GM13977 (cell line): ENCODE measurements around the gene JADE2.
"Not testable (repeated sequence)": the region's sequence is repeated elsewhere in the genome, so short reads cannot be mapped to it uniquely, and the experiment has no call there.

Experiments
- DNase-seq: peaks from one replicate; pipeline ENCODE4 v3.0.0; 2012; ENCODE audit warnings: low spot score
- in situ Hi-C: fragments of 300-500 bp; cut with MboI; formaldehyde crosslinking; loops from one replicate; pipeline ENCODE4 v1.12.0; 2022; ENCODE audit warnings: low sequenced_read_pairs, low pct_unique_long_range_greater_than_20kb, mixed read lengths, inconsistent platforms; ENCODE audit not compliant: unreplicated experiment
- TF ChIP-seq, protein P1 (sequence below): IDR thresholded peaks from 2 replicates; pipeline ENCODE4 v1.5.1; 2012; ENCODE audit warnings: mild to moderate bottlenecking, control low read depth; ENCODE audit not compliant: insufficient read depth; ENCODE audit errors: extremely low read depth, missing control alignments

JADE2 gene

DNA sequence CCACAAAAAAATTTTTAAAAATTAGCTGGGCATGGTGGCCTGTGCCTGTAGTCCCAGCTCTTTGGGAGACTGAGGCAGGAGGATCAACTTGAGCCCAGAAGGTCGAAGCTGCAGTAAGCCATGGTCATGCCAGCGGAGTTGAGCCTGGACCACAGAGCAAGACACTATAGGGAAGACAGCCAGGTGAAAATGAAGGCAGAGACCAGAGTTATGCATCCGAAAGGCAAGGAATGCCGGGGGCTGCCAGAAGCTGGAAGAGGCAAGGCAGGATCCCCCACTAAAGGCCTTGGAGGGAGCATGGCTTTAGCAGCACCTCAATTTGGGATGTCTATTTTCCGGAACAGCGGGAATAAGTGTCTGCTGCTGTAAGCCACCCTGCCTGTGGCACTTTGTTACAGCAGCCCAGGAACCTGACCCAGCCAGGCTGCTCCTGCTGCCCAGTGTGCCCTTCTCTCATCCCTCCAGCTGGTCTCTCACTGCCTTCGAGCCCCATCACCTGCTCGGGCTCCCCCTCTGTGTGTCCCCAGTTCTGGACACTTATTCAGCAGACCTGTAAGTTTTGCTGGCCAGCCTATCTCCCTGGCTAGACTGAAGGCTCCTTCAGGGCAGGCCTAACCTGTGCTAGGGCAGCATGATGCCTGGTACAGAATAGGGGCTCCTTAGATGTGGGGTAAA, 16.8 kb upstream of the JADE2 start:
- DNase-seq, result no peak
- in situ Hi-C loops, result no loop called here
- TF ChIP-seq, protein P1, sequence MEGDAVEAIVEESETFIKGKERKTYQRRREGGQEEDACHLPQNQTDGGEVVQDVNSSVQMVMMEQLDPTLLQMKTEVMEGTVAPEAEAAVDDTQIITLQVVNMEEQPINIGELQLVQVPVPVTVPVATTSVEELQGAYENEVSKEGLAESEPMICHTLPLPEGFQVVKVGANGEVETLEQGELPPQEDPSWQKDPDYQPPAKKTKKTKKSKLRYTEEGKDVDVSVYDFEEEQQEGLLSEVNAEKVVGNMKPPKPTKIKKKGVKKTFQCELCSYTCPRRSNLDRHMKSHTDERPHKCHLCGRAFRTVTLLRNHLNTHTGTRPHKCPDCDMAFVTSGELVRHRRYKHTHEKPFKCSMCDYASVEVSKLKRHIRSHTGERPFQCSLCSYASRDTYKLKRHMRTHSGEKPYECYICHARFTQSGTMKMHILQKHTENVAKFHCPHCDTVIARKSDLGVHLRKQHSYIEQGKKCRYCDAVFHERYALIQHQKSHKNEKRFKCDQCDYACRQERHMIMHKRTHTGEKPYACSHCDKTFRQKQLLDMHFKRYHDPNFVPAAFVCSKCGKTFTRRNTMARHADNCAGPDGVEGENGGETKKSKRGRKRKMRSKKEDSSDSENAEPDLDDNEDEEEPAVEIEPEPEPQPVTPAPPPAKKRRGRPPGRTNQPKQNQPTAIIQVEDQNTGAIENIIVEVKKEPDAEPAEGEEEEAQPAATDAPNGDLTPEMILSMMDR, result no peak

DNA sequence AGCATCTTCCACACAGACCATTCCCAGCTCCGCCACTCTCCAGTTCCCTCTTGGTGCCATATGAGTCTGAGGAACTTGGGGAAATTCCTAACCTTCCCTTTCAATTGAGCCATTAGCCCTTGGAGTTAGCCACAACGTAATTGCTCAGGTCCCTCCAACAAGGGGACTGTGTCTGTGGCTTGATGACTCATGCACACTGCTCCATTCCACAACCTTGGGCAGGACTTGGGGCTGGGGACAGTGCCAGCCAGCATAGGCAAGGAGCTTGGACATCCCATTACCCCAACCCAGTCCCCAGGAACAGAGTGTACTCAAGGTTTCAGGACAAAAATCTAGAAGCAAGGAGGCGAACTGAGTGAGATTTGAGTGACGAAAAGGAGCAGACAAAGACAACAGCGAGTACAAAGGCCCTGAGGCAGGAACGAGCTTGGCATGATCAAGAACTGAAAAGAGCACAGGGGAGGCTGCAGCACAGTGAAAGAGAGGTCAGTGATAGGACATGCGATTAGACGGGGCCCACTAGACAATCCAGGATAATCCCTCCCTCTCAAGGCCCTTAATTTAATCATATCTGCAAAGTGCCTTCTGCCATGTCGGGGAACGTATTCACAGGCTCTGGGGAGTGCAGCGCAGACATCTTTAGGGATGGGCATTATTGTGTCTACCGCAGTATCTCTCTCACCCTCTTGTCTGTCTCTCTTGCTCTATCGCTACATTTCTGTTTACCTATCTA, 16.0 kb upstream of the JADE2 start:
- in situ Hi-C loops, result no loop called here
- no peak for DNase-seq
- TF ChIP-seq, protein P1, result no peak

DNA sequence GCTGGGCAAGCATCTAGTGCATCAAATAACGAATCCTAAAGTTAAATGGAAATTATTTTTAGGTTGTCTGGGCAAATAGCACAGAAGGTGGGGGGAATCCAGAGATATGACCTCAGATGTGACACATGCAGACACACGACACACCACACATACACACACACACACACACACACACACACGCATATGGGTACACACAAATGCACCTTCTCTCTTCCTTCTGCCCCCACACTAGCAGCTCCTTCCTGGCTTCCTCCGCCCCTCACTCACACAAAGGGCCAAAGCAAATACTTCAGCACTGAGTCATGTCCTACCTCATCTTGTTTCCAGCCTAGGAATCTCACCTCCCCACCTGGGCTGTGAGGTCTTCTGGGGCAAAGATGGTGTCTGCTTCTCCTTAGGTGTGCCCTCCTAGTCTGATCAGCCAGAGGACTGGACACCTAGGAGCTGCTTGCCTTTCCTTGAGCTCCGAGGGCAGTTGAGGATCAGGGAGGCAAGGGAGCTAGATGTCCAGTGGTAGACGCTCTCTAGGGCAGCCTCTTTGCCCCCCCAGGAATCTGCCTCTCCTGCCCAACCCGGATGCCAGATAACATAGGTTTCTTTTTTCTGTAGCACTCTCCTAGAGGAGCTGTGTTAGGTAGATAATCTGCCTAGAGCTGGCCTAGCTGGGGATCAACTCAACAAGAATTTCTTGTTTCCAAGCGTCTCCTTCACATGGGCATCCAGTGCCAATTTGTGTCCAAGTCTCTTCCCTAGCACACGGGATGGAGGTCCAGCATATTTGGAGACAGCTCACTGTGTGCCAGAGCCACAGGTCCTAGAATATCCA, 14.3 kb upstream of the JADE2 start:
- TF ChIP-seq, protein P1, result no peak
- in situ Hi-C loops, result no loop called here
- DNase-seq, result no peak

DNA sequence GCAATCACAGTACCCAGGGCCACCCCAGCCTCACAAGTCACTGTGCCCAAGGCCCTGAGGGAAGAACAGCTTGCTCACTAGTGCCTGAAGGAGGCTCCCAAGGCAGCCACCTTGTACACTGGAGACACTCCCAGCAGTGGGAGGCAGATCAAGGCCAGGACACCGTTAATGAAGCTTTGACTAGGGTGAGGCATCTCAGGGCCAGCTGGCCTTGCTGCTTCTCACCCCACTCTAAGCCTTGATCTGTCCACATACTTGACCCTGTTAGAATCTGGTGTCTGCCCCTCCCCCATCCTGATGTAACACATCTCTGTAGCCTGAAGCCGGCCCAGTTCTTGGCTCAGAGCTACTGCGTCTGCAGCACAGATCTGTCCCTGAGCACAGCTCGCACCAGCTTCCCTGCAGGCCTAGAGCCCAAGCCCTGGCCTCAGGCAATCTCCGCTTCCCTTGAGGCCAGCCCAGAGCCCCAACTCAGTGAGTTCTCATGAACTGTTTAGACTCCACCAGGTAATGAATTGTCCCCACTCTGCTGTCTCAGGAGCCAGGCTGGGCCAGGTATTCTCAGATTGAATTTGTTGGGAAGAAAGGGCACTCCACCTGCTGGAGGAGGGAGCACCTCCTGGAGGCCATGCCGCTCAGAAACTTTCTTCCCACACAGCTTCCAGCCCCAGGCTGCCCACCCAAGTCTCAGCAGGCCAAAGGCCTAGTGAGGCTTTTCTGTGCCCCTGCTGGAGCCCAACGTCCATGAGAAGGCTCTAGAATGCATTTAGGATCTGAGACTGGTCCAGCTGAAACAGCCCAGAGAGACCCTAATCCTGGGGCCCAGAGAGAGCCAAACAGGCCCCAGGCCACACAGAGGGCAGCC, 13.4 kb upstream of the JADE2 start:
- no peak for DNase-seq
- in situ Hi-C loops, result no loop called here
- TF ChIP-seq, protein P1, result no peak

DNA sequence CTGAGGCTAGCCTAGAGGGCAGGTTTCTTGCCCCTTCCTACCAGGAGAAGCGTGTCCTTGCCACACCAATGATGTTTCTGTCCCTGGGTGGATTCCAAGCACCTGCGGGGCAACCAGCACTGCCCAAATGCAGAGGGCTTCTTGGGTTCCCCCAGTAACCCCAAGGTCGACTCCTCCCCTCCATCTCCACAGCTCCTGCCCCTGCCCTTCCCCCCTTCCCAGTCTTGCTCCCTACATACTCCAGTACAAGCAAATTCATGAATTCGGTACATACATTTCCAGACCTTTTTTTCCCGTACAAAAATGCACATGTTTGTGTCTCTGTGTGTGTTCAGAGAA, 12.8 kb upstream of the JADE2 start:
- TF ChIP-seq, protein P1, result no peak
- in situ Hi-C loops, result no loop called here
- no peak for DNase-seq

DNA sequence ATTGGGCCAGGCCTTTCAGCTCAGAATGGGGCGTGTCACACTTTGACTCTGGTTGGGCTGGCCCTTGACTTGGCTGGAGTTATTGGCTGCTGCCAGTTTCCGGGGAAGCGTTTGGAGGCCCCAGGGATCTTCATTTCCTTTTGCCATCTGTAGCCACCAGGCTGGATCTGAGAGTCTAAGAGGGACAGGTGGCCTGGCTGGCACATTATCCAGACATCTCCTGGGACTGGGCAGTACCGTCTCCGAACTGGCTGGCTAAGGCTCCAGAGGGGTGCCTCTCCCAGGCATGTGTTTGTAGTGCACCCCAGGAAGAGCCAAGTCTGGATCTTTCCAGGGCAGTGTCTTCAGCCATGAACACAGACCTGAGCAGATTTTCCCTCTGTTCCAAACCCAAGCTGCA, 9.7 kb upstream of the JADE2 start:
- in situ Hi-C loops, result no loop called here
- TF ChIP-seq, protein P1, result no peak
- no peak for DNase-seq

DNA sequence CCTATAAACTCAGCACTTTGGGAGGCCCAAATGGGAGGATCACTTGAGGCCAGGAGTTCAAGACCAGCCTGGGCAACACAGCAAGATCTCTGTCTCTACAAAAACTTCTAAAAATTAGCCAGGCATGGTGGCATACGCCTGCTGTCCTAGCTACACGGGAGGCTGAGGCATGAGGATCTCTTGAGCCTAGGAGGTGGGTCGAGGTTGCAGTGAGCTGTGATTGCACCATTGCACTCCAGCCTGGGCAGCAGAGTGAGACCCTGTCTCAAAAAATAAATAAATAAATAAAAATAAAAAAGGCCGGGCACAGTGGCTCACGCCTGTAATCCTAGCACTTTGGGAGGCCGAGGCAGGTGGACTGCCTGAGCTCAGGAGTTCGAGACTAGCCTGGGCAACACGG, 8.5 kb upstream of the JADE2 start:
- DNase-seq, in situ Hi-C loops: not testable (repeated sequence)
